CD4-positive, alpha-beta T cell treated with Interleukin-1 beta for 1 hour (primary cell): Measurements from ENCODE around the gene KCNMA1.
"Not testable (repeated sequence)": the region's sequence is repeated elsewhere in the genome, so short reads cannot be mapped to it uniquely, and the experiment has no call there.

Source experiments
- DNase-seq, 2 donors: peaks; one replicate each; pipeline ENCODE4 v3.0.0-alpha.2; 2020 to 2022

KCNMA1 gene

DNA sequence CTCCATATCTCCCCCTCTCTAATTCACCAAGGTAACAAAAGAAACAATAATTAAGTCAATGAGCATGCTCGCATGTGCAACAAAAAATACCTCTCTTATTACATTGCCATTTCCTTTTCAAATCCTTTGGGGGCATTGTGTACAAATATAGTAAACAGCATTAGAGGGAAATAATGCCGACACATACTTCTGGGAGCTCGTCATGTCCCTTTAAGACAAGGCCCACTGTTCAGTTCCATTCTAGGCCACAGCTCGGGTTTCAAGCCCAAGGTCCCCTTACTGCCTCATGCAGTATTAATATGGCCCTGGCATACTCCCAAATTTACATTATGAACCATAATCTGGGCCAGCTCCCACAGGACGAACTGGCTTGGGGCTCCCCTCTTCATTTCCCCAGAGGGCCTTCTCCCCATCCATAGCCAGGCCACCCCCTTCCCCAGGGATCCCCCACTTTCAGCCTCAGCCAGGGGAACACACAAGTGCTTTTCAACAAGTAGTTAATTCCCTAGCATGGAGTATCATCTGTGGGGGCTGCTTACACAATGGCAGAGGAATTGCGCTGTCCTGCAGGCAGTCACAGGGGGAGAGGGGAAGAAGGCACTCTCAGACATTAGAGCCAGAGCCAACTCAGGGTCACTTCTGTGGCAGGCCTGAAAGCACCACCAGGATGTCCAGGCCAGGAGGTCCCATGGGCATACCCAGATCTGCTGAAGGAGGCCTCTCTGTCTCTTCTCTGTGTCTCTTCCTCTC lies 110.6 kb downstream of the KCNMA1 start:
- DNase-seq = no peak

DNA sequence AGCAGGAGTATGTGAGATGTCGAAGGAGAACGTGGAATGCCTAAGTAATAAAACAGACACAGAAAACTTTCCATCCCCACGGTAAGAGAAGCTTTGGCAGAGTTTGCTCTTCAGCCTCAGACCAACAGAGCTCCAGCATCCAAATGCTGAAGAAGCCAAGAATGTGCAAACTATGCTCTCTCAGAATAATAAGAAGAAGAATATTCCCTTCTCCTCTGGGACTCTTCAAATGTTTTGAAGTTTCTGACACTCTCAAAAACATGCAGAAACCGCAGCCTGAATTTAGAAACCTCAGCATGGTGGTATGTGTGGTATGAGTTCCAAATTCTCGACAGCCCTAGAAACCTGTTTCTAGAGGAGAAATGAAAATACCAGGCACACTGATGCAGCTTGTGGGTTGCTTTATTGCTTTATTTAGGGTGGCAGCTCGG lies 113.3 kb downstream of the KCNMA1 start:
- no peak for DNase-seq

GRCh38 chr10:77522268-77522809 lies 115.3 kb downstream of the KCNMA1 start:
- no peak for DNase-seq

GRCh38 chr10:77520995-77521394 lies 116.6 kb downstream of the KCNMA1 start:
- no peak for DNase-seq

DNA sequence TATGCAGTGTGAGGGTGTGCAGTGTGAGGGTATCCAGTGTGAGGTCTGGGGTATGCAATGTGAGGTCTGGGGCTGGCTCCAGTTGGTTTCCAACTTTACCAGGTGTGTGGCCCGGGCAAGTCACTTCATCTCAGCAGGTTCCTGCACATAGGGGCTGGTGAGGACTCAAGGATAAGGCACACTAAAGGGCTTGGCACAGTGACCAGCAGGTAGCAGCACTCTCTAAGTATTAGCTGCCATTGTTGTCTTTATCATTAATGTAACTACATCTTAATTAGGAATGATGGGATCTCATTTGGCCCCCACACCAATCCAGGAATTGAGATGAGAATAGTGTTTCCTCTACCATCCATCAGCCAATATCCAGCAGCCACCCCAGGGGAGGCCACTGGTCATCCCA lies 117.3 kb downstream of the KCNMA1 start:
- no peak for DNase-seq

- not testable (repeated sequence) for DNase-seq
Measured at GRCh38 chr10:77519791-77520190, 117.8 kb downstream of the KCNMA1 start.

GRCh38 chr10:77518910-77519274 lies 118.7 kb downstream of the KCNMA1 start:
- DNase-seq = no peak

DNA sequence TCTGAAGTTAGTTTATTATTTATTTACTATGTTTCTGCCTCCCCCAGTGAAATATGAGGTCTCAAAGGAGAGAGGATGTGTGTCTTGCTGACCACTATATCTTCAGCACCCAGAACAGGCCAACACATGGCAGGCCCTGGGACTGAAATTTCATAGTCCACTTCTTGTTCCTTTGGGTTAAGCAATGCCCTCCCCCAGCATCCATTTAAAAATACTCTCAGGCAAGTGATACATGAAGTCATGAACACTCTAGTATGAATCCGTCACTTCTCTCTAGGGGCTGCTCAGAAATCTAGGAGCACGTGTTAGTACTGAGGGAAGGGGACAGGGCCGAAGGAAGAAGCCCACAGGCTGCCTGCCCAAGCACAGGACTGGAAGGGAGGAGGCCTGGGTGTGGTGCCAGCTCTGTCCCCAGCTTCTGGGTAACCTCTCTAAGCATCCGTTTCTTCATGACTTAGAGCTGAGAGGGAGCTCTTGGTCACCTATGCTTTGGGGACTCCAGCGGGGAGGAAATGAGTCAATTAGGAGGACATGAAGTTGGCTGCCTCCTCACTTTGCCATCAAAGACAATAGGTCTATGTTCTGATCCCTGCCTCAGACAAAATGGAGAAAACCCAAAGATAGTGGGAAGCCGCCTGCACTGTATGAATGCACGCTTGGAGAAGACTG lies 119.2 kb downstream of the KCNMA1 start:
- no peak for DNase-seq

- no peak for DNase-seq
Measured at GRCh38 chr10:77516575-77516974, 121.0 kb downstream of the KCNMA1 start.

DNA sequence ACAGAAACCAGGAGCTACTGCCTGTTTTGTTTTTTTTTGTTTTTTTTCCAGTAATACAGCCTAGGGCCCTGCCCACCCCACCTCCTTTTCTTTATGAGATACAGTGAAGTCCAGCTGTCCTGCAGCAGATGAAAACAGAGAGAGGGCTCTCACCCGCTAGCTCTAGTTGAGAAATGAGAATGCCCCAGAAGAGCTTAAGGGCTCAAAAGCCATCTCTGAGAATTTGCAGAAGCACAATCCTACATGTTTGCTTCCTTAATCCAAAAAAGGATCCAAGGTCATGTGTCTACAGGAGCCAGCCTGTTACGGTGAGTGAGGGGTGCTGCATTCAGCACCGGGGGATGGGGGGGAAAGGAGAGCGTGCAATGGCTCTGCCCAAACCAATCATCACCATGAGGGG lies 122.7 kb downstream of the KCNMA1 start:
- no peak for DNase-seq

- DNase-seq = no peak
Measured at GRCh38 chr10:77513781-77514331, 123.8 kb downstream of the KCNMA1 start.

- no peak for DNase-seq
Measured at GRCh38 chr10:77513220-77513619, 124.4 kb downstream of the KCNMA1 start.

DNA sequence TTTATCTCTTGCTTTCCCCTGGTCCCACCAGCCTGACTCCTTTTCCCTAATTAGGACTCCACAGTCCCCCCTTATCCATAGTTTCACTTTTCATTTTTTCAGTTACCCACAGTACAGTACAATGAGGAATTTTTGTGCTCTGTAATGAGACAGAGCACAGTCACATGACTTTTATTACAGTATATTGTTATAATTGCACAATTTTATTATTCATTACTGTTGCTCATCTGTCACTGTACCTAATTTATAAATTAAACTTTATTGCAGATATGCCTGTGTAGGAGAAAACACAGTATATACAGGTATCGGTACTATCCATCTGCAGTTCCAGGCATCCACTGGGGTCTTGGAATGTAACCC lies 125.4 kb downstream of the KCNMA1 start:
- no peak for DNase-seq

- DNase-seq = no peak
Measured at GRCh38 chr10:77511498-77512218, 126.0 kb downstream of the KCNMA1 start.

GRCh38 chr10:77510695-77511094 lies 126.9 kb downstream of the KCNMA1 start:
- no peak for DNase-seq

DNA sequence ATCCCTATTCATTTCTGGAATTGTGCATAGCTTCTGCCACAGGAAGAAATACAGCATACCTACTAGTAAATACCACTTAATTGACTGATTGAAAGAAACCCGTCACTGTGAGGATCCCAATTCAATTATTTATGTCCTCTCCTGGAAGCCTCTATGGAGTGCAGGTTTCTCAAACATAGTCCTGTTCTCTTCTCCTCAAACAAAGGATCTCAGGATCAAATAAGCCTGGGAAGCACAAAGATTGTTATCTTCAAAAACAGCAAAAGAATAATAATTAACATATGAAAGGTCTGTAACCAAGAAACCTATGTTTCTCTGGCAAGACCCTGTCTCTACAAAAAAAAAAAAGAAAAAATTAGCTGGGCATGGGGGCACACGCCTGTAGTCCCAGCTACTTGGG lies 127.3 kb downstream of the KCNMA1 start:
- DNase-seq = no peak

DNA sequence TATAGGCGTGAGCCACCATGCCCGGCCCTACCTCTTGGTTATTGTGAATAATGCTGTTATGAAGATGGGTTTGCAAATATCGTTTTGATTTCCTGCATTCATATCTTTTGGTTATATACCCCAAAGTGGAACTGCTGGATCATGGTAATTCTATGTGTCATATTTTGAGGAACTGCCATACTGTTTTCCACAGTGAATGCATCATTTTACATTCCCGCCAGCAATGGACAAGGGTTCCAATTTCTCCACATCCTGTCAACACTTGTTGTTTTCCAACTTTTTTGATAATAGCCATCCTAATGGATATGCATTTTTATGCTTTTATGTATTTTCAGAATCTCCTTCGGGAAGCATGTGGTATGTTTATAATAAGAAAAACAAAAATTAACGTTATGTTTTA lies 128.2 kb downstream of the KCNMA1 start:
- DNase-seq = no peak

DNA sequence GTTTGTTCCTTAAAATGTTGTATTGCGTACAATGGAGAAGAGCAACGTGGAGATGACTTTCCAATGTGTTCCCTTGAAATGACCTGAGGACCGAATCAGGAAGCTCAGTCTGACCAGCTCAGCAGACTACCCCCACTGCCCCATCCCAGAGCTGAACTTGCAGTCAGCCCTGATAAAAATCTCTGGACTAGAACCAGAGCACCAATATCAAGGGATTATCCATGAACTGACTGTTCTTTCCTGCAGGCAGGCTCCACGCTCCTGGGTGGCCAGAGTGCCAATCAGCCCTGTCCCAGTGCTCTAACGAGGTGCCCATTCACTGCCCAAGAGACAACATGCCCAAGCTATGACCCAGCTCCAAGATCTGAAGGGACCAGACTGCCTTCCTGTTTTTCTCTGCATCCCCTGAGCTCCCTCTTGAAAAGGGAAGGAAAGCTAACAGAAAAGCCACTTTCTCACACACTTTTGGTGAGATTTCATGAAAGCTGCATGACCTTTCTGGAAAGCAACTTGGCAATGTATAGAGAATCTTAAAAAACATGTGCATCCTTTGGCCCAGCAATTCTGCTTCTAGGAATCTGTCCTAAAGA lies 130.2 kb downstream of the KCNMA1 start:
- no peak for DNase-seq

DNA sequence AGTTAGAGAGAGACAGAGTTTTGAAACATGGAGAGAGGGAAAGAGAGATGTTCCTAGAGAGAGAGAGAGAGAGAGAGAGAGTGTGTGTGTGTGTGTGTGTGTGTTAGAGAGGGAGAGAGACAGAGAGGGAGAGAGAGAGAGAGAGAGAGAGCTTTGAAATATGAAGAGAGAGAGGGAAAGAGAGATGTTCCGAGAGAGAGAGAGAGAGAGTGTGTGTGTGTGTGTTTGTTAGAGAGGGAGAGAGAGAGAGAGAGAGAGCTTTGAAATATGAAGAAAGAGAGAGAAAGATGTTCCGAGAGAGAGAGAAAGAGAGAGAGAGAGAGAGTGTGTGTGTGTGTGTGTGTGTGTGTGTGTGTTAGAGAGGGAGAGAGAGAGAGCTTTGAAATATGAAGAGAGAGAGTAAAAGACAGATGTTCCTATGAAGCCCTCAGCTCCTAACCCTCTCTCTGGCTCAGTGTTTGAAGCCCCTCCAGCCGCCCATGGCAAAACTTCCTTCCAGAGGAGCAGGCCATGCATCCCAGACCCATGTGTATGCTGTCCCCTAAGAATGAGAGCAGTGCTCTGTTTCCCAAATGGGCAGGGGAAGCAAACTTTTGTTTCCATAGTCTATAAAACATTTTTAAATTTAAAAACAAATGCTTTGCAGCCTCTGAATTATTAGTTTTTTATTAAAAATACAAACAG lies 130.9 kb downstream of the KCNMA1 start:
- DNase-seq = no peak

GRCh38 chr10:77505431-77506334 lies 131.9 kb downstream of the KCNMA1 start:
- DNase-seq = no peak

GRCh38 chr10:77504873-77505257 lies 132.7 kb downstream of the KCNMA1 start:
- no peak for DNase-seq
